Spleen (tissue), 7 donors: ENCODE data around the gene CYRIA.

Source experiments
- CTCF ChIP-seq, 11 experiments: fragments of 200-600 bp in 7 of 11; fragments of 450-650 bp in 4 of 11; sonication (generic) in 4 of 11; IDR thresholded peaks in 8 of 11; conservative IDR thresholded peaks in 3 of 11; 1 replicate in 7 of 11; 2 replicates in 4 of 11; pipeline versions ENCODE4 v1.4.0 to v1.8.0; 2016 to 2021; ENCODE audit warnings: antibody characterized with exemption in 11 of 11, inconsistent platforms in 4 of 11, mild to moderate bottlenecking in 1 of 11
- POLR2A ChIP-seq, 3 donors: fragments of 450-650 bp; IDR thresholded peaks; one replicate each; pipeline ENCODE4 v1.5.1; 2017; ENCODE audit warnings: antibody characterized with exemption in 3 of 3, mild to moderate bottlenecking in 1 of 3
- POLR2AphosphoS5 ChIP-seq, 3 donors: sonication (generic); formaldehyde crosslinking; IDR thresholded peaks; one replicate each; pipeline ENCODE4 v1.5.1; 2017; ENCODE audit warnings: antibody characterized with exemption in 3 of 3
- donor health status: DM: no; HTN: no; CAD: no; lungs with moderate emphysema.
- donor health status: DM: no; HTN: no; CAD: no.
- donor health status: DM: no; HTN: no; CAD: no.

GRCh38 chr2:16633621-16634430, 31.8 kb downstream of the CYRIA start:
- TF ChIP-seq POLR2A (IDR thresholded peaks at IDR 0.05) (no peak), POLR2AphosphoS5 (IDR thresholded peaks at IDR 0.05) (no peak), CTCF (IDR thresholded peaks at IDR 0.05 in 8 of 11, conservative IDR thresholded peaks at IDR 0.05 in 3 of 11) (no peak)
